HEK293 (cell line): ENCODE results near the gene PARVA.

Experiments used
- CTCF ChIA-PET: fragments of 350-600 bp; formaldehyde crosslinking; extraction: SDS; loops from one replicate; lab custom pipeline; 2021; ENCODE audit warnings: antibody characterized with exemption; lab: Yijun Ruan, JAX
- POLR2A ChIA-PET: fragments of 300-600 bp; formaldehyde crosslinking; extraction: SDS; loops from one replicate; lab custom pipeline; 2020; ENCODE audit warnings: antibody characterized with exemption, inconsistent platforms; lab: Yijun Ruan, JAX
- H3K27ac ChIP-seq: fragments of 200-500 bp; sonication (Bioruptor generic); 2 replicates; pipeline ENCODE4 v1.5.1; 2014; ENCODE audit warnings: low read depth, low read length, control low read depth, inconsistent platforms; ENCODE audit errors: extremely low read depth
- H3K36me3 ChIP-seq, 2 experiments: fragments of 200-500 bp in 1 of 2; sonication (Bioruptor generic) in 1 of 2; 1 replicate in 1 of 2; 2 replicates in 1 of 2; pipeline ENCODE4 v1.5.1; 2014 to 2017; ENCODE audit warnings: inconsistent platforms in 2 of 2, low read length in 2 of 2; ENCODE audit not compliant: control insufficient read depth in 2 of 2, insufficient read depth in 1 of 2
- H3K4me1 ChIP-seq: fragments of 200-500 bp; sonication (Bioruptor generic); 2 replicates; pipeline ENCODE4 v1.5.1; 2014; ENCODE audit warnings: mild to moderate bottlenecking, low read length, inconsistent platforms; ENCODE audit not compliant: control insufficient read depth, insufficient read depth
- H3K4me3 ChIP-seq: 2 replicates; pipeline ENCODE4 v1.5.1; 2011; ENCODE audit warnings: low read depth, mild to moderate bottlenecking, control low read depth, low read length, moderate library complexity
- H3K9me3 ChIP-seq: fragments of 200-500 bp; sonication (Bioruptor generic); 2 replicates; pipeline ENCODE4 v1.5.1; 2014; ENCODE audit warnings: low read depth, low read length, inconsistent platforms; ENCODE audit not compliant: control insufficient read depth, insufficient read depth
- IKZF3 ChIP-seq: fragments of 450-650 bp; IDR thresholded peaks from 2 replicates; pipeline ENCODE4 v1.5.0; 2018; ENCODE audit warnings: missing biosample characterization, mild to moderate bottlenecking, missing genetic modification characterization, moderate library complexity
- TCF7L2 ChIP-seq: IDR thresholded peaks from 2 replicates; pipeline ENCODE4 v1.6.1; 2011; ENCODE audit warnings: low read depth, mild to moderate bottlenecking, inconsistent platforms, low read length, moderate library complexity, borderline replicate concordance
- ZBTB1 ChIP-seq: fragments of 450-650 bp; formaldehyde crosslinking; IDR thresholded peaks from 2 replicates; pipeline ENCODE4 v1.5.1; 2016; ENCODE audit warnings: missing biosample characterization, missing genetic modification characterization
- ZBTB8A ChIP-seq: fragments of 450-650 bp; formaldehyde crosslinking; IDR thresholded peaks from 2 replicates; pipeline ENCODE4 v1.5.1; 2016; ENCODE audit warnings: missing biosample characterization, missing genetic modification characterization
- ZFP37 ChIP-seq: fragments of 450-650 bp; formaldehyde crosslinking; IDR thresholded peaks from 2 replicates; pipeline ENCODE4 v1.5.1; 2016; ENCODE audit warnings: missing biosample characterization, missing genetic modification characterization
- ZFP69B ChIP-seq: fragments of 450-650 bp; formaldehyde crosslinking; IDR thresholded peaks from 2 replicates; pipeline ENCODE4 v1.5.1; 2016; ENCODE audit warnings: missing biosample characterization, missing genetic modification characterization
- ZIC2 ChIP-seq: fragments of 450-650 bp; formaldehyde crosslinking; IDR thresholded peaks from 2 replicates; pipeline ENCODE4 v1.5.1; 2016; ENCODE audit warnings: missing biosample characterization, missing genetic modification characterization
- ZNF138 ChIP-seq: fragments of 450-650 bp; formaldehyde crosslinking; IDR thresholded peaks from 2 replicates; pipeline ENCODE4 v1.5.1; 2016; ENCODE audit warnings: missing biosample characterization, missing genetic modification characterization, borderline replicate concordance
- ZNF175 ChIP-seq: fragments of 450-650 bp; formaldehyde crosslinking; IDR thresholded peaks from 2 replicates; pipeline ENCODE4 v1.5.1; 2016; ENCODE audit warnings: missing biosample characterization, missing genetic modification characterization
- ZNF202 ChIP-seq: fragments of 450-650 bp; formaldehyde crosslinking; IDR thresholded peaks from 2 replicates; pipeline ENCODE4 v1.5.1; 2016; ENCODE audit warnings: missing biosample characterization, missing genetic modification characterization, borderline replicate concordance
- ZNF274 ChIP-seq, 2 experiments: fragments of 200-500 bp in 1 of 2; fragments of 450-650 bp in 1 of 2; sonication (Bioruptor generic) in 1 of 2; formaldehyde crosslinking in 1 of 2; IDR thresholded peaks; 2 replicates each; pipeline versions ENCODE4 v1.5.1 to v1.6.1; 2014 to 2016; ENCODE audit warnings: borderline replicate concordance in 1 of 2, inconsistent platforms in 1 of 2, low read length in 1 of 2, missing biosample characterization in 1 of 2, missing genetic modification characterization in 1 of 2
- ZNF404 ChIP-seq: fragments of 450-650 bp; formaldehyde crosslinking; IDR thresholded peaks from 2 replicates; pipeline ENCODE4 v1.5.1; 2017; ENCODE audit warnings: missing biosample characterization, missing genetic modification characterization
- ZNF510 ChIP-seq: fragments of 450-650 bp; formaldehyde crosslinking; IDR thresholded peaks from 2 replicates; pipeline ENCODE4 v1.5.1; 2018; ENCODE audit warnings: mild to moderate bottlenecking, missing genetic modification characterization, missing biosample characterization; ENCODE audit not compliant: insufficient replicate concordance
- ZNF571 ChIP-seq: fragments of 450-650 bp; formaldehyde crosslinking; IDR thresholded peaks from 2 replicates; pipeline ENCODE4 v1.5.0; 2017; ENCODE audit warnings: missing biosample characterization, missing genetic modification characterization
- ZNF624 ChIP-seq: fragments of 450-650 bp; formaldehyde crosslinking; IDR thresholded peaks from 2 replicates; pipeline ENCODE4 v1.5.1; 2017; ENCODE audit warnings: missing biosample characterization, missing genetic modification characterization
- ZNF707 ChIP-seq: fragments of 450-650 bp; formaldehyde crosslinking; IDR thresholded peaks from 2 replicates; pipeline ENCODE4 v1.5.1; 2016; ENCODE audit warnings: missing biosample characterization, missing genetic modification characterization
- ZNF768 ChIP-seq: fragments of 450-650 bp; formaldehyde crosslinking; IDR thresholded peaks from 2 replicates; pipeline ENCODE4 v1.5.1; 2018; ENCODE audit warnings: missing biosample characterization, mild to moderate bottlenecking, missing genetic modification characterization
- TF ChIP-seq, protein P1 (sequence below): fragments of 450-650 bp; formaldehyde crosslinking; IDR thresholded peaks from 2 replicates; pipeline ENCODE4 v1.5.1; 2016; ENCODE audit warnings: missing biosample characterization, missing genetic modification characterization
- TF ChIP-seq, protein P2 (sequence below): fragments of 450-650 bp; formaldehyde crosslinking; IDR thresholded peaks from 2 replicates; pipeline ENCODE4 v1.5.1; 2016; ENCODE audit warnings: missing biosample characterization, missing genetic modification characterization, borderline replicate concordance
- TF ChIP-seq, protein P3 (sequence below): fragments of 450-650 bp; formaldehyde crosslinking; IDR thresholded peaks from 2 replicates; pipeline ENCODE4 v1.5.1; 2016; ENCODE audit warnings: missing biosample characterization, missing genetic modification characterization

PARVA gene

GRCh38 chr11:12343526-12343925 lies 33.8 kb upstream of the PARVA start:
- ChIA-PET CTCF (interaction anchor here (0.6 to 1.4 kb wide), 3 partner anchors 11 to 172 kb away, joined by 3 to 4 read pairs (median 4); no protein-coding TSS in a partner anchor), POLR2A (no interaction called here)
- no peak overlapping the region for H3K4me3 ChIP-seq
- no peak for TF ChIP-seq ZNF624 (tag by site-specific recombination)
- TF ChIP-seq ZNF404 (tag by site-specific recombination), result no peak
- no peak for TF ChIP-seq ZIC2 (tag by site-specific recombination)
- no peak for TF ChIP-seq ZNF571 (tag by site-specific recombination)
- H3K4me1 ChIP-seq, result no peaks in the 10 kb centered on the region
- no peaks in the 10 kb centered on the region for H3K36me3 ChIP-seq
- H3K27ac ChIP-seq, result no peak overlapping the region
- H3K9me3 ChIP-seq, result no peaks in the 10 kb centered on the region

DNA sequence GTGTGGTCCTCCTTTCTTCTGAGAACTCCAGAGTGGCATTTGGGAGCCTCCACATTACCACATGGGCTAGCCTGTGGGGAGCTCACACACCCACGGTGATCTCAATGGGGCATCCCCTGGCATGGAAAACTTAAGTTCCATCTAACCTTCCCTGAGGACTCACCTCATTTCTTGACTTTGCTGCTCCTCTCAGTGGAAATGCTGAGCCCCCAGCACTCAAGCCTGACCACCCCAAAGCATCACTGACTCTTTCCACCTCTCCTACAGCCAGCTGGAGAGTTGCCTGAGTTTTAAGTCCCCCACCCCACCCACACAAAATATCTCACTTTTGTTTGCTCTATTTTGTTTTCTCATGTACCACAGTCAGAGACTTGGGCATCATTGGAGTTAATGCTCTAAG lies 23.8 kb upstream of the PARVA start:
- ChIA-PET POLR2A (no interaction called here), CTCF (interaction anchor here (0.6 kb wide), 1 partner anchor 442 kb away, joined by 3 read pairs; no protein-coding TSS in a partner anchor)
- Histone ChIP-seq H3K36me3 (no peaks in the 10 kb centered on the region), H3K27ac (no peak overlapping the region), H3K9me3 (no peaks in the 10 kb centered on the region), H3K4me1 (no peaks in the 10 kb centered on the region), H3K4me3 (no peak overlapping the region)
- TF ChIP-seq, protein P1, sequence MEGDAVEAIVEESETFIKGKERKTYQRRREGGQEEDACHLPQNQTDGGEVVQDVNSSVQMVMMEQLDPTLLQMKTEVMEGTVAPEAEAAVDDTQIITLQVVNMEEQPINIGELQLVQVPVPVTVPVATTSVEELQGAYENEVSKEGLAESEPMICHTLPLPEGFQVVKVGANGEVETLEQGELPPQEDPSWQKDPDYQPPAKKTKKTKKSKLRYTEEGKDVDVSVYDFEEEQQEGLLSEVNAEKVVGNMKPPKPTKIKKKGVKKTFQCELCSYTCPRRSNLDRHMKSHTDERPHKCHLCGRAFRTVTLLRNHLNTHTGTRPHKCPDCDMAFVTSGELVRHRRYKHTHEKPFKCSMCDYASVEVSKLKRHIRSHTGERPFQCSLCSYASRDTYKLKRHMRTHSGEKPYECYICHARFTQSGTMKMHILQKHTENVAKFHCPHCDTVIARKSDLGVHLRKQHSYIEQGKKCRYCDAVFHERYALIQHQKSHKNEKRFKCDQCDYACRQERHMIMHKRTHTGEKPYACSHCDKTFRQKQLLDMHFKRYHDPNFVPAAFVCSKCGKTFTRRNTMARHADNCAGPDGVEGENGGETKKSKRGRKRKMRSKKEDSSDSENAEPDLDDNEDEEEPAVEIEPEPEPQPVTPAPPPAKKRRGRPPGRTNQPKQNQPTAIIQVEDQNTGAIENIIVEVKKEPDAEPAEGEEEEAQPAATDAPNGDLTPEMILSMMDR (tag by site-specific recombination), result no peak
- TF ChIP-seq ZBTB1 (tag by site-specific recombination), result no peak
- TF ChIP-seq TCF7L2, result no peak
- TF ChIP-seq ZNF202, result no peak
- TF ChIP-seq, protein P2, sequence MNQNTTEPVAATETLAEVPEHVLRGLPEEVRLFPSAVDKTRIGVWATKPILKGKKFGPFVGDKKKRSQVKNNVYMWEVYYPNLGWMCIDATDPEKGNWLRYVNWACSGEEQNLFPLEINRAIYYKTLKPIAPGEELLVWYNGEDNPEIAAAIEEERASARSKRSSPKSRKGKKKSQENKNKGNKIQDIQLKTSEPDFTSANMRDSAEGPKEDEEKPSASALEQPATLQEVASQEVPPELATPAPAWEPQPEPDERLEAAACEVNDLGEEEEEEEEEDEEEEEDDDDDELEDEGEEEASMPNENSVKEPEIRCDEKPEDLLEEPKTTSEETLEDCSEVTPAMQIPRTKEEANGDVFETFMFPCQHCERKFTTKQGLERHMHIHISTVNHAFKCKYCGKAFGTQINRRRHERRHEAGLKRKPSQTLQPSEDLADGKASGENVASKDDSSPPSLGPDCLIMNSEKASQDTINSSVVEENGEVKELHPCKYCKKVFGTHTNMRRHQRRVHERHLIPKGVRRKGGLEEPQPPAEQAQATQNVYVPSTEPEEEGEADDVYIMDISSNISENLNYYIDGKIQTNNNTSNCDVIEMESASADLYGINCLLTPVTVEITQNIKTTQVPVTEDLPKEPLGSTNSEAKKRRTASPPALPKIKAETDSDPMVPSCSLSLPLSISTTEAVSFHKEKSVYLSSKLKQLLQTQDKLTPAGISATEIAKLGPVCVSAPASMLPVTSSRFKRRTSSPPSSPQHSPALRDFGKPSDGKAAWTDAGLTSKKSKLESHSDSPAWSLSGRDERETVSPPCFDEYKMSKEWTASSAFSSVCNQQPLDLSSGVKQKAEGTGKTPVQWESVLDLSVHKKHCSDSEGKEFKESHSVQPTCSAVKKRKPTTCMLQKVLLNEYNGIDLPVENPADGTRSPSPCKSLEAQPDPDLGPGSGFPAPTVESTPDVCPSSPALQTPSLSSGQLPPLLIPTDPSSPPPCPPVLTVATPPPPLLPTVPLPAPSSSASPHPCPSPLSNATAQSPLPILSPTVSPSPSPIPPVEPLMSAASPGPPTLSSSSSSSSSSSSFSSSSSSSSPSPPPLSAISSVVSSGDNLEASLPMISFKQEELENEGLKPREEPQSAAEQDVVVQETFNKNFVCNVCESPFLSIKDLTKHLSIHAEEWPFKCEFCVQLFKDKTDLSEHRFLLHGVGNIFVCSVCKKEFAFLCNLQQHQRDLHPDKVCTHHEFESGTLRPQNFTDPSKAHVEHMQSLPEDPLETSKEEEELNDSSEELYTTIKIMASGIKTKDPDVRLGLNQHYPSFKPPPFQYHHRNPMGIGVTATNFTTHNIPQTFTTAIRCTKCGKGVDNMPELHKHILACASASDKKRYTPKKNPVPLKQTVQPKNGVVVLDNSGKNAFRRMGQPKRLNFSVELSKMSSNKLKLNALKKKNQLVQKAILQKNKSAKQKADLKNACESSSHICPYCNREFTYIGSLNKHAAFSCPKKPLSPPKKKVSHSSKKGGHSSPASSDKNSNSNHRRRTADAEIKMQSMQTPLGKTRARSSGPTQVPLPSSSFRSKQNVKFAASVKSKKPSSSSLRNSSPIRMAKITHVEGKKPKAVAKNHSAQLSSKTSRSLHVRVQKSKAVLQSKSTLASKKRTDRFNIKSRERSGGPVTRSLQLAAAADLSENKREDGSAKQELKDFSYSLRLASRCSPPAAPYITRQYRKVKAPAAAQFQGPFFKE (tag by site-specific recombination), result no peak
- no peak for TF ChIP-seq ZNF175 (tag by site-specific recombination)
- TF ChIP-seq, protein P3, sequence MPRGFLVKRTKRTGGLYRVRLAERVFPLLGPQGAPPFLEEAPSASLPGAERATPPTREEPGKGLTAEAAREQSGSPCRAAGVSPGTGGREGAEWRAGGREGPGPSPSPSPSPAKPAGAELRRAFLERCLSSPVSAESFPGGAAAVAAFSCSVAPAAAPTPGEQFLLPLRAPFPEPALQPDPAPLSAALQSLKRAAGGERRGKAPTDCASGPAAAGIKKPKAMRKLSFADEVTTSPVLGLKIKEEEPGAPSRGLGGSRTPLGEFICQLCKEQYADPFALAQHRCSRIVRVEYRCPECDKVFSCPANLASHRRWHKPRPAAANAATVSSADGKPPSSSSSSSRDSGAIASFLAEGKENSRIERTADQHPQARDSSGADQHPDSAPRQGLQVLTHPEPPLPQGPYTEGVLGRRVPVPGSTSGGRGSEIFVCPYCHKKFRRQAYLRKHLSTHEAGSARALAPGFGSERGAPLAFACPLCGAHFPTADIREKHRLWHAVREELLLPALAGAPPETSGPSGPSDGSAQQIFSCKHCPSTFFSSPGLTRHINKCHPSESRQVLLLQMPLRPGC, result no peak
- no peak for TF ChIP-seq ZNF707 (tag by site-specific recombination)
- TF ChIP-seq ZFP37, result no peak
- TF ChIP-seq ZNF768, result no peak
- TF ChIP-seq ZBTB8A (tag by site-specific recombination), result no peak
- no peak for TF ChIP-seq IKZF3 (tag by site-specific recombination)
- TF ChIP-seq ZFP69B, result no peak
- no peak for TF ChIP-seq ZNF274 (IDR thresholded peaks at IDR 0.05; ENCODE audit: low read length)
- TF ChIP-seq ZNF274 (tag by site-specific recombination; IDR thresholded peaks at IDR 0.05; ENCODE audit: borderline replicate concordance), result no peak
- TF ChIP-seq ZNF138, result no peak
- TF ChIP-seq ZNF510 (tag by site-specific recombination), result no peak
